ENCODE data around the gene SGTA.

GRCh38 chr19:2761876-2762782 is 20.9 kb downstream of the SGTA start:
- TF ChIP-seq POLR2A (IDR thresholded peaks at IDR 0.05) (no peak), CTCF (IDR thresholded peaks at IDR 0.05) (no peak)
